WERI-Rb-1 (cell line): ENCODE data around the gene DDX59.
A peak's percentile ranks its signal among the peaks of the same experiment; 100 is the strongest.

ENCODE experiments used
- DNase-seq: peaks from one replicate; pipeline ENCODE4 v3.0.0-alpha.2; 2020
- H3K27ac ChIP-seq: fragments of 250-450 bp; sonication (Bioruptor Pico); 2 replicates; pipeline ENCODE4 v1.5.1; 2020; ENCODE audit warnings: mild to moderate bottlenecking, moderate library complexity
- H3K27me3 ChIP-seq: fragments of 250-450 bp; sonication (Bioruptor Pico); 2 replicates; pipeline ENCODE4 v1.5.1; 2021; ENCODE audit warnings: mild to moderate bottlenecking, low read depth, moderate library complexity; ENCODE audit not compliant: insufficient read depth, severe bottlenecking
- H3K36me3 ChIP-seq: fragments of 250-450 bp; sonication (Bioruptor Pico); 2 replicates; pipeline ENCODE4 v1.5.1; 2020; ENCODE audit warnings: mild to moderate bottlenecking, moderate library complexity
- H3K4me3 ChIP-seq: 2 replicates; pipeline ENCODE4 v1.5.1; 2011; ENCODE audit warnings: low read depth, mild to moderate bottlenecking, control low read depth, low read length
- H3K9me3 ChIP-seq: fragments of 250-450 bp; sonication (Bioruptor Pico); 2 replicates; pipeline ENCODE4 v1.5.1; 2021; ENCODE audit warnings: mild to moderate bottlenecking, moderate library complexity; ENCODE audit not compliant: severe bottlenecking
- TF ChIP-seq, protein P1 (sequence below): IDR thresholded peaks from 2 replicates; pipeline ENCODE4 v1.5.1; 2011; ENCODE audit warnings: low read depth, mild to moderate bottlenecking, control low read depth, inconsistent platforms, low read length

DDX59 gene

GRCh38 chr1:200669314-200670241, at the start of gene DDX59:
Gene DDX59 (minus strand): TSS chr1:200669907. CDS start chr1:200666740, 3,167 bp downstream.
- H3K9me3 ChIP-seq: no peaks in the 10 kb centered on the region
- peak; percentile 100 for DNase-seq
- H3K36me3 ChIP-seq: peaks cover 26% of the 10 kb centered on the region
- peak within 1 kb of the TSS; percentile 98 for H3K4me3 ChIP-seq
- peak within 1 kb of the TSS; percentile 99 for H3K27ac ChIP-seq
- H3K27me3 ChIP-seq: no peaks in the 10 kb centered on the region
- TF ChIP-seq, protein P1, sequence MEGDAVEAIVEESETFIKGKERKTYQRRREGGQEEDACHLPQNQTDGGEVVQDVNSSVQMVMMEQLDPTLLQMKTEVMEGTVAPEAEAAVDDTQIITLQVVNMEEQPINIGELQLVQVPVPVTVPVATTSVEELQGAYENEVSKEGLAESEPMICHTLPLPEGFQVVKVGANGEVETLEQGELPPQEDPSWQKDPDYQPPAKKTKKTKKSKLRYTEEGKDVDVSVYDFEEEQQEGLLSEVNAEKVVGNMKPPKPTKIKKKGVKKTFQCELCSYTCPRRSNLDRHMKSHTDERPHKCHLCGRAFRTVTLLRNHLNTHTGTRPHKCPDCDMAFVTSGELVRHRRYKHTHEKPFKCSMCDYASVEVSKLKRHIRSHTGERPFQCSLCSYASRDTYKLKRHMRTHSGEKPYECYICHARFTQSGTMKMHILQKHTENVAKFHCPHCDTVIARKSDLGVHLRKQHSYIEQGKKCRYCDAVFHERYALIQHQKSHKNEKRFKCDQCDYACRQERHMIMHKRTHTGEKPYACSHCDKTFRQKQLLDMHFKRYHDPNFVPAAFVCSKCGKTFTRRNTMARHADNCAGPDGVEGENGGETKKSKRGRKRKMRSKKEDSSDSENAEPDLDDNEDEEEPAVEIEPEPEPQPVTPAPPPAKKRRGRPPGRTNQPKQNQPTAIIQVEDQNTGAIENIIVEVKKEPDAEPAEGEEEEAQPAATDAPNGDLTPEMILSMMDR: no peak

DNA sequence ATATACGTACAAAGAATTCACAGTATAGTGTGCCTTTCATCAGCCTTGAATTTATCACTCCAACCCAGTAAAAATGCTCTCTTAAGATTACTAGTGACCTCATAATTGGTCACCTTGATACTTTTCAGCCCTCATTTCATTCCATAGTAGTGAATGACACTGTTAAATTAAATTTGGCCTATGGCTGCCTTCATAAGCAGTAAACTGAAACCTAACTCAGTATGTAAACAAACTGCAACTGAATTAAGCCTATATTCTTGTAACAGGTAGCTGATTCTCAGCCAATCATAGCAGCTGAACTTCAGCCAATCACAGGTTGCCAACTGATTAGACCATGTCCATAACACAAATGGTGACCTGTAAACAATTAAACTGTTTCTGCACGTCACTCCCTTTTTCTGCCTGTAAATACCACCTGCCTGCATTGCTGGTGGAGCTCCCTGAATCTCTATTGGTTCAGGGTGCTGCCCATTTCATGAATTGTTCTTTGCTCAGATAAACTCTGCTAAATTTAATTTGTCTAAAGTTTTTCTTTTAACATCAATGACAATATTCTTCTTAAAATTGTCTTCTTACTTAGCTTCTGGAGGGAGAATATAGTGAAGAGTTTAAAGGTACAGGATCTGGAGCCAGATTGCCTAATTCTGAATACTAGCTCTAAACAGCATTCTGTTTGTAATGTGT, 44.9 kb upstream of the DDX59 start:
- no peaks in the 10 kb centered on the region for H3K27me3 ChIP-seq
- TF ChIP-seq, protein P1: no peak
- no peaks in the 10 kb centered on the region for H3K36me3 ChIP-seq
- no peak overlapping the region for H3K27ac ChIP-seq
- no peaks in the 10 kb centered on the region for H3K9me3 ChIP-seq
- DNase-seq: no peak
- no peak overlapping the region for H3K4me3 ChIP-seq

DNA sequence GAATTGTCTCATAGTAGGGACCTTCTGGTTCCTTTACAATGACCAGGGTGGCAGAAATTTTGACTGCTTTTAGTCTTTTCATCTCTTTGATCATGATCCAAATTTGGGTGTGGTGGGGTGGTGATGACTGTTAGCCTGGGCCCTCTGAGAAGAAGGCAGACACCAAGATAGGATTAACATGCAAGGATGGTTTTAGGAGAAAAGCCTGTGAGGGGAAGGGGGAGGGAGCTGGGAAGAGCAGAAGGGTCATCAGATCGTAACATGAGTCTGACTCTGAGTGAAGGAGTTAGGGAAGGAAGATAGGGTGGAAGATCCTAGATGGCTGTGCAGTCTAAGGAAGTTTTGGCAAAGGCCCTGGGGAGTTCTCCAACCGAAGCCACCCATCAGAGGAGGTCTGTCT, 40.5 kb upstream of the DDX59 start:
- Histone ChIP-seq H3K27me3 (no peaks in the 10 kb centered on the region), H3K9me3 (no peaks in the 10 kb centered on the region), H3K27ac (no peak overlapping the region), H3K4me3 (no peak overlapping the region), H3K36me3 (no peaks in the 10 kb centered on the region)
- TF ChIP-seq, protein P1: no peak
- peak; percentile 68 for DNase-seq

GRCh38 chr1:200708769-200709168, 39.1 kb upstream of the DDX59 start:
- no peaks in the 10 kb centered on the region for H3K36me3 ChIP-seq
- no peak overlapping the region for H3K27ac ChIP-seq
- TF ChIP-seq, protein P1: no peak
- DNase-seq: no peak
- H3K9me3 ChIP-seq: no peaks in the 10 kb centered on the region
- no peak overlapping the region for H3K4me3 ChIP-seq
- H3K27me3 ChIP-seq: no peaks in the 10 kb centered on the region

DNA sequence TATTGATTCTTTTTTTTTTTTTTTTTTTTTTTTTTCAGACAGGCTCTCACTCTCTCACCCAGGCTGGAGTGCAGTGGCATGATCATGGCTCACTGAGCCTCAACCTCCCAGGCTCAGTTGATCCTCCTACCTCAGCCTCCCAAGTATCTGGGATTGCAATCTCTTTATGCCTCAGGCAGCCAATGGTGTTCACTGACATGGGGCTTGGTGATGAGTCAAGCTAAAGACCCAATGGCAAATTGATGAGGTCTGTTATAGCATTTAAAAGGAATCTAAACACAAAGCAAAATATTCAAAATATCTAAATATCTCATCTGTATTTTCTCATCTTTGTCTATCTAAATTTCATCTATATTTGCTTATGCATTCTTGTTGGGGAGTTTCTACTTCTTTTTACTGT, 38.5 kb upstream of the DDX59 start:
- H3K27me3 ChIP-seq: no peaks in the 10 kb centered on the region
- no peaks in the 10 kb centered on the region for H3K36me3 ChIP-seq
- H3K27ac ChIP-seq: no peak overlapping the region
- H3K4me3 ChIP-seq: no peak overlapping the region
- no peaks in the 10 kb centered on the region for H3K9me3 ChIP-seq
- DNase-seq: no peak
- TF ChIP-seq, protein P1: no peak
